Measurements from ENCODE around the gene EIF3F.
"Not testable (repeated sequence)": the region's sequence is repeated elsewhere in the genome, so short reads cannot be mapped to it uniquely, and the experiment has no call there.

EIF3F gene, protein sequence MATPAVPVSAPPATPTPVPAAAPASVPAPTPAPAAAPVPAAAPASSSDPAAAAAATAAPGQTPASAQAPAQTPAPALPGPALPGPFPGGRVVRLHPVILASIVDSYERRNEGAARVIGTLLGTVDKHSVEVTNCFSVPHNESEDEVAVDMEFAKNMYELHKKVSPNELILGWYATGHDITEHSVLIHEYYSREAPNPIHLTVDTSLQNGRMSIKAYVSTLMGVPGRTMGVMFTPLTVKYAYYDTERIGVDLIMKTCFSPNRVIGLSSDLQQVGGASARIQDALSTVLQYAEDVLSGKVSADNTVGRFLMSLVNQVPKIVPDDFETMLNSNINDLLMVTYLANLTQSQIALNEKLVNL

DNA sequence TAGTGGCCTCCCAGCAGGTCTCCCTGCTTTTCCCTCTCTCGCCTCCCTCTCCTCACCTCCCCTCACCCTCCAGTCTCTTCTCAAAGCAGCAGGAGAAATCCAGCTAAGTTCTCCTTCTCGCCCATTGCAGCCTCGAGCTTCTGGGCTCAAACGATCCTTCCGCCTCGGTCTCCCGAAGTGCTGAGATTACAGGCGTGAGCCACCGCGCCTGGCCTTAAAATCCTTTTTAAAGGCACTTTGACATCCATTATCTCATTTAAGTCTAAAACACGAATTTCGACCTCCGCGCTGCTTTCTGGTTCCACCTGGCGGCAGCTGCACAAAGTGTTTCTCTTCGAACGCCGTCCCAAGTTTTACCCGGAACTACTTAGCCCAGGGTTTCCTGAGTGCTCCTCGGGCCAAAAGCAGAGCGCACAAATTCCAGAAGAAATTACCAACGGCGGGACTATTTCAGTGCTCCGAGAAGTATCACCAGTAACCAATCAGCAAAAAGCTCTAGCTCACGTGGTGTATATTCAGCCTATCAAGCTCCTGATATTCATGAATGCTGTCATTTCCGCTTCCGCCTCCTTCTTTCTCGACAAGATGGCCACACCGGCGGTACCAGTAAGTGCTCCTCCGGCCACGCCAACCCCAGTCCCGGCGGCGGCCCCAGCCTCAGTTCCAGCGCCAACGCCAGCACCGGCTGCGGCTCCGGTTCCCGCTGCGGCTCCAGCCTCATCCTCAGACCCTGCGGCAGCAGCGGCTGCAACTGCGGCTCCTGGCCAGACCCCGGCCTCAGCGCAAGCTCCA lies at the start of gene EIF3F:
Gene EIF3F (plus strand): TSS at position 570 of the 792 bp plus-strand sequence. CDS start 16 bp downstream, at position 586.
- FAIRE-seq, result peak; percentile 99

DNA sequence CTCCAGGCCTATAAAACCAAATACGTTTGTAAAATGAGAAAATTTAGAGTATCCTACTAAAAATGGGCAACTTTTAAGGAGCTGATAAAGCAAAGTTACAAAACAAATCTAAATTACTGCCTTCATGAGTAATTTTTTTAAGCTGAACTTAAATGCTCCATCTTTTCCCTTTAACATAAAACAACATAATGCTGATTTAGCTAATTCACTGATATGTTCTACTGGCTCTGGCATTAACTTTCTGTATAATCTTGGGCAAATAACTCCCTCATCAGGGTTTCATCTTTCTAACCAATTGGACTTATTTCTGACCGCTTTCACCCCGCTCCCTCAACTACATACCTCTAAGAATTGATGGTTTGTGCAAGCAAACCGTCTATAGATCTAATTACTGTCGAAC lies 46.0 kb upstream of the EIF3F start:
- FAIRE-seq, result no peak

- FAIRE-seq, result no peak
Measured at GRCh38 chr11:7941608-7942007, 45.5 kb upstream of the EIF3F start, which contains the start of gene OR10A3. Gene OR10A3, minus strand, starts transcription at chr11:7941708. Its CDS starts 2,188 bp downstream, at chr11:7939520.

GRCh38 chr11:7944123-7944522 lies 43.0 kb upstream of the EIF3F start:
- FAIRE-seq, result no peak

GRCh38 chr11:7949934-7950333 lies 37.2 kb upstream of the EIF3F start:
- no peak for FAIRE-seq

DNA sequence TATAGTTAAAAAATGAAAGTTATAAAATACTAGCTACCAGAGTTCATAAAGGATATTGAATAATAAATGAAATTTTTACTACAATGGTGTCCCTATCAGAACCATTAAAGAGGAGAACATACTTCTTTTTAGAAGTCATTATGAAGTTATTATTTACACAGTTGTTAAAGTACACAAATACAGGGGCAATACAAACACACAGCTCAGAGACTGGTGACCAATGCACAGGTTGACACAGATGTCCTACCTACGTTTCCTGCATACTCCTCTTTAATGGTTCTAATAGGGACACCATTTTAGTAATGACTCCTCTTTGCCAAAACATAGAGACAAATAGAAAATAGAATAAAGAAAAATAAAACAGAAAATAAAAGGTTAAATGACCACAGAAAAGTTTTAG lies 31.9 kb upstream of the EIF3F start:
- no peak for FAIRE-seq

- no peak for FAIRE-seq
Measured at GRCh38 chr11:7964261-7964660, 22.9 kb upstream of the EIF3F start.

DNA sequence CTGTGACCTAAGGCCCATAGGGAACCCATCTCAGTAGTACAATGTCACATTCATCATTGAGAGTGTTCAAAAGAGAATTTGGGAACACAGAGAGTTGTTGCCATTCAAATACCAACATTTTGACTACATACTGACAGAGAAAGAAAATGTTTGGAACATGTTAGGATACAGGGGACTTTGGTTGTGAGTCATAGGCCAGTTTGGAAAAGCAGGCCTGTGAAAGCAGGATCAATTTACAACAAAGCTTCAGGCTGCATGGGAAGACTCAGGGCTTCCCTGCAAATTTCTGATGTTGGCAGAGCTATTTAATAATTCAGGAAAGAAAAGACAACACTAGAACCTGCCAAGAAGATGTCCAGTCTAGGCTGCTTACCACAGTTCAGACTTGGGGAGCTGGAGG lies 22.3 kb upstream of the EIF3F start:
- no peak for FAIRE-seq

- no peak for FAIRE-seq
Measured at GRCh38 chr11:7965386-7965785, 21.8 kb upstream of the EIF3F start, which contains the start of gene NLRP10. Gene NLRP10, minus strand, starts transcription at chr11:7965447. Its CDS starts 1,952 bp downstream, at chr11:7963495.

DNA sequence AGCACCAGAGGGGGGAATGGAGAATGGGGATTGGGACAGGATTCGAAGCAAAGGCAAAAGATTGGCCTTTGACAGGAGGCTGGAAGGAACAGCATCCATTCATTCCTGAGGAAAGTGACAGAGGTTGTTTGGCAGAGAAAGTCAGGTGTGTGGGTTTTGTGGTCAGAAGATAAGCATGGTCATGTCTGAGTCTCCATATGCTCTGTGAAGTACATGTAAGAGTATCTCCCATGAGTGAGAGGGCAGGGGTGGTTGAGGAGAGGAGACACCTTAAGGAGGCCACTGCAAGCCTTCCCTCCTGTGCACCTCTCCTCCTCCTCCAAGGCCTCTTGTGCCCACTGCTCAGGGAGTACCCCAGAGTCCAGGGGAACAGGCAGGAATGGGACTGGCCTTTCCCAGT lies 20.0 kb upstream of the EIF3F start:
- FAIRE-seq, result no peak

DNA sequence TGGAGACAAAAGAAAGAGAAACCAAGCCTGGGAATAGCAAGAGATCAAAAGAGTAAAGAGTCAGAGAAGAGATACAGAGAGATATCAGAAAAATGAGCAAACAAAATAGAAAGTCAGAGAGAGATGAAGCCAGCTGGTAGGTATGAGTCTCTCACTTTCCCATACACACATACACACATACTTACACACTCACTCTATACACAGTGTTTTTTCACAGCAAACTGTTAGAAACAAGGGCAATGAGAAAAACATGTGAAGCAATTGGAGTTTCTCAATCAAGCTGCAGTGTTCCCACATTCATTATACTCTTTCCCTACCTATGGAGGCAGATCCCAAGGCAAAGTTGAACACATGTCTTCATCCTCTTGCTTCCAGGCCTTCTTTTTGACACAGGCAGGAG lies 19.3 kb upstream of the EIF3F start:
- FAIRE-seq, result no peak

GRCh38 chr11:7968686-7969085 lies 18.5 kb upstream of the EIF3F start:
- FAIRE-seq, result no peak

GRCh38 chr11:7969756-7970646 lies 17.1 kb upstream of the EIF3F start:
- FAIRE-seq, result no peak

- FAIRE-seq, result no peak
Measured at GRCh38 chr11:7971846-7972245, 15.3 kb upstream of the EIF3F start.

DNA sequence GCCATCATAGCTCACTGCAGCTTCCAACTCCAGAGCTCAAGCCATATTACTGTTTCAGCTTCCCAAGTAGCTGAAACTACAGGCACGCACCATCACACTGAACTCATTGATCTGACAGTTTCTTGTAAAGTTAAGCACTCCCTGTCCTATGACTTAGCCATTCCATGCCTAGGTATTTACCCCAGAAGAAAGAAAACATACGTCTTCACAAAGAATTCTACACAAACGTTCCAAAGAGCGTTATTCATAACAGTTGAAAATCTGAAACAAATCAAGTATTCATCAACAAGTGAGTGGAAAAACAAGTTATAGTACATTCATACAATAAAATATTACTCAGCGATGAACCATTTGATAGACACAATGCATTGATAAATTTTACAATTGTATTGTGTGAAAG lies 14.1 kb upstream of the EIF3F start:
- FAIRE-seq, result no peak

GRCh38 chr11:7974668-7975067 lies 12.5 kb upstream of the EIF3F start:
- FAIRE-seq, result no peak

DNA sequence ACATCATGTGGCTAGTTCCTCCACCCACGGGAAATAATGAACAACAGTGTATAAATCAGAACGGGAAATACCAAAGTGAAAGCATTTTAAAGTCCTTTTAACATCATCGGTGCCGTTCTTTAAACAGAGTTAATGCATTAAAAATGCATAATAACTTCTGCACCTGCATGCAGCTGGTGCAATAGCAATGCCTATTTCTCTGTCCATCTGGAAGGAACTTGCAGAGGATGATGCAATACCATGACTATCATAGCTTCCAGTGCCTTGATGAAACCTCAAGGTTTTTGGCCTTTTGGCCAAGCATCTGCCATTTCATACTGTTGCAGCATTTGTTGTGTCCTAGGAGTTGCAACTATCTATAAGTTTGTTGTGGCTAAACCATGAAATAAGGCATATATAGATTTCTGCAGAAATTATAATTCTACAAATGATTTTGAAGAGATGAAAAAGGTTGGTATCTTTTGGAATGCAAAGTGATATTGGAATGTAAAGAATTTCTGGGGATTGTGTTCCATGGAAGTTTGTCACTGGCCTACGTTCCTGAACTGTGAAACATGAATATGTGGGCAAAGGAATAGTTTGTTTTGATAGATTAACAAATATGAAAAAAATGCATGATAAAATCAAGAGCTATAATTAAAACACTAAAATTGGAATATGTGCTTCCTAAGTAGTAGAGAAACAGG lies 9.8 kb upstream of the EIF3F start:
- FAIRE-seq, result no peak

DNA sequence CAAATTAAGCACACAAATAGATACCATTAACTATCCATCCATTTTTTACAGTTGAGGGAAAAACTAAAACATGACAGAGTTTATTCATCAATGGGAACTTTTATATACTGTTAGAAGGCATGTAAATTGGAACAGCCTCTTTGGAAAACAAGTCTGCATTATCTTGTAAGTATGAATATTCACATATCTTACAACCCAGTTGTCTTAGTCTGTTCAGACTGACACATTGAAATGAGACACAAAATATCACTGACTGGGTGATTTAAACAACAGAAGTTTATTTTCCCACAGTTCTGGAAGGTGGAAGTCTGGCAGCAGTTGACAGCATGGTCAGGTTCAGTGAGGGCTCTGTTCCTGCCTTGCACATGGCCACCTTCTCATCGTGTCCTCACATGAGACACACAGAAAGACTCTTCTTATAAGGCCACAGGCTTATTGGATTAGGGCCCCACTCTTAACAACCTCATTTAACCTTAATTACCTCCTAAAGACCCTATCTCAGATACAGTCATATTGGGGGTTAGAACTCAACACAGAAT lies 5.4 kb upstream of the EIF3F start:
- FAIRE-seq, result no peak

- FAIRE-seq, result no peak
Measured at GRCh38 chr11:7982582-7983119, 4.5 kb upstream of the EIF3F start.

- no peak for FAIRE-seq
Measured at GRCh38 chr11:7983832-7984590, 3.1 kb upstream of the EIF3F start.

GRCh38 chr11:7987560-7987883 lies 385 bp downstream of the EIF3F start:
- FAIRE-seq, result not testable (repeated sequence)

Measured in islet of Langerhans (tissue), 1 donor.